Activated naive CD8-positive, alpha-beta T cell treated with anti-CD3 and anti-CD28 coated beads, Interleukin-2, amount 50 U/mL, for 16 hours (primary cell): ENCODE measurements around the gene MASP1.

Experiments used
- DNase-seq: peaks from one replicate; pipeline ENCODE4 v3.0.0-alpha.2; 2020; ENCODE audit warnings: low read depth, low spot score

Gene MASP1, protein sequence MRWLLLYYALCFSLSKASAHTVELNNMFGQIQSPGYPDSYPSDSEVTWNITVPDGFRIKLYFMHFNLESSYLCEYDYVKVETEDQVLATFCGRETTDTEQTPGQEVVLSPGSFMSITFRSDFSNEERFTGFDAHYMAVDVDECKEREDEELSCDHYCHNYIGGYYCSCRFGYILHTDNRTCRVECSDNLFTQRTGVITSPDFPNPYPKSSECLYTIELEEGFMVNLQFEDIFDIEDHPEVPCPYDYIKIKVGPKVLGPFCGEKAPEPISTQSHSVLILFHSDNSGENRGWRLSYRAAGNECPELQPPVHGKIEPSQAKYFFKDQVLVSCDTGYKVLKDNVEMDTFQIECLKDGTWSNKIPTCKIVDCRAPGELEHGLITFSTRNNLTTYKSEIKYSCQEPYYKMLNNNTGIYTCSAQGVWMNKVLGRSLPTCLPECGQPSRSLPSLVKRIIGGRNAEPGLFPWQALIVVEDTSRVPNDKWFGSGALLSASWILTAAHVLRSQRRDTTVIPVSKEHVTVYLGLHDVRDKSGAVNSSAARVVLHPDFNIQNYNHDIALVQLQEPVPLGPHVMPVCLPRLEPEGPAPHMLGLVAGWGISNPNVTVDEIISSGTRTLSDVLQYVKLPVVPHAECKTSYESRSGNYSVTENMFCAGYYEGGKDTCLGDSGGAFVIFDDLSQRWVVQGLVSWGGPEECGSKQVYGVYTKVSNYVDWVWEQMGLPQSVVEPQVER

GRCh38 chr3:187291512-187292132 is at the start of gene MASP1:
MASP1 (minus strand) TSS chr3:187291737; CDS start chr3:187291632, 105 bp downstream.
- DNase-seq: no peak

DNA sequence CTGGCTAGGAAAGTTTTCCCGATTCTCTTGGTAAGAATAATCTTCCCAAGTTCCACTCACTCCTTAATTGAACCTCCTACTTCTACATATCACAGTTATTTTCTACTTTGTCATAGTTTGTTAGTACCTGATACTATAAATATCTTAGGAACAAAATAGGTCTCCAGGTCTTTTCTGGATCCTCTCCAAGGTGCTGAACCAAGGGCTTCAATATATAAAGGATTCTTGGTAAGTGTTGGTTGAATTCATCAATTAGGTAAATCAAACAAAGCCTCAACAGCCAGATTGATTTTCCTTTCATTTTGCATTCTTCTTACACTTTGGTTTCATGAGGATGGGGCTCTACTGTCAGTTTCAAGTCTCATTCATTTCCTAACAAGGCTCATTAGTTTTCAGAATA is 49.0 kb upstream of the MASP1 start:
- DNase-seq: no peak

- DNase-seq: no peak
Observed at GRCh38 chr3:187336322-187336721, 44.8 kb upstream of the MASP1 start.

- no peak for DNase-seq
Observed at GRCh38 chr3:187334904-187335303, 43.4 kb upstream of the MASP1 start.

DNA sequence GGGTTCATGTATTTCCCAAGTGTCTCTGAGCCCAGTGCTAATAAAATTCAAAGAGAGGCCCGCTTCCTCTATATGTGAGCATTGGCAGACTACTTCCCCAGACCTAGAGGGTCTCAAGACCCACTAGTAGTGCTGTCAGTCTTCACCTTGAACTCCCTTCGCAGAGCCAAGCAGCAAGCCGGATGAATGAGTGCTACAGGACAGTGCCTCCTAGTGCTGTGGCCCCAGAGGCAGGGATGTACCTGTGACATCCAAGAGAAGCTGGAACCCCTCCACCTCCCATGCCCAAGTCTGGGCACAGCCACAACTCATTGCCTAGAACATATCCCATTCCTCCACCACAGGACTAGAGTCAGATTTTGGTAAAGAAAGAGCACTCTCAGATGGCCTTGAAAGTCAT is 37.2 kb upstream of the MASP1 start:
- no peak for DNase-seq

DNA sequence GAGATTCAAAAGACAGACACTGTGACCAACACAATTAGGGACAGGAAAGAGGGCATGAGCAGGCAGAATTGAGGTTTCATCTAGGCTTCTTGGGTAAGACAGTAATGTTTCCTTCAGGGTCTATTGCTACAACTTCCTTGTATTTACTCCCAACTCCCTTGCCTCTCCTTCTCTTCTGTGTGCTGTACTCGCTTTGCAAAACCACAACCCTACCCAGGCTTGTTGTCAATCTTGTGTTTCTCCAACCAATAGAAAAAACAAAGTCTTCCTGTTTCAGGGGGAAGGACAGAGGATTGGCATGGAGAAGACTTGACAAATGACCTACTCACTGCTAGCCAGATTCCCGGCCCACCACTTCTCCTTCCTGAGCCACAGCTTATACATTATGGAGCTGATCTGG is 36.3 kb upstream of the MASP1 start:
- no peak for DNase-seq

GRCh38 chr3:187325632-187326031 is 34.1 kb upstream of the MASP1 start:
- DNase-seq: no peak

DNA sequence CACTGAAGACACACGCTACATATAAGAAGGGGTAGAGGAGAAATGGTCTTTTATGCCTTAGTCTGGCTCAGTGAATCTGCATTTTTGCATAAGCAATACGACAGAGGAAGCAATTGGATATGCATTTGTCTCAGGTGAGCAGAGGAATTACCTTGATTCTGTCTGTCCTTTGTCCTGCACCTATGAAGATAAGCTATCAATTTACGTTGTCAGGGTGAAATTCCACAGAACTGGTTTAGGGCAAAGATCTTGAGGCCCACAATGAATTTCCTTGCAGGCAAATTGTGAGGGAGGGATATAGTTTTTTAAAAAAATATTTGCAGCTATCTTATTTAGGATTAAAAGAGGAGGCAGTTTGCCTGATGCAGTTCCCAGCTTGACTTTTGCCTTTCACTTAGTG is 31.6 kb upstream of the MASP1 start:
- DNase-seq: no peak

- DNase-seq: no peak
Observed at GRCh38 chr3:187322291-187322690, 30.8 kb upstream of the MASP1 start.

GRCh38 chr3:187321766-187322165 is 30.2 kb upstream of the MASP1 start:
- DNase-seq: no peak

DNA sequence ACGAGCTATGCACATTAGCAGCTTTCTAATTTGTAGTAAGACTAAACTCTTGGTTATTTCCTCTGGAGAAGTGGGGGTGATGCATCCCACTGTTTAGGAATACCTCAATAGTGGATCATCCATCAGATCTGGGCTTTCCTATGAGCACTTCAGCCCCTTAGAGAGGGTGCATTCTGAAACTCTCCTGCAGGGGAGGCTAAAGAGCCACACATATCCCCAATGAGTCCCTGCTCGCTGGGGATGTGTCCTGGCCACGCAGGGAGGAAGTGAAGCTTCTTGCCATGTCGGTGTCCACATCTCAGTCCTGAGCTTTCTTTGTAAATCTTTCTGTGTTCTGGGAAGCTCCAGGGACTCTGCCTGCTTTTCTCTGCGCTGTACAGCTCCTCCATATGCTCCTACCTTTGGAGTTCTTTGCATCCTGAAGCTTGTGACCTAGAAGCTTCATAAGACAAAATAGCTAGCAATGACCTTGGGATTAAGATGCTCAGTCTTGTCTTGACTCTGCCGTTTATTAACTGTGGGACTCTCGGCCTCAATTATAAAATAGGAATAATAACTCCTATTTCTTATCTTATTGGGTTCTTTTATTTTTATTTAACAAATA is 28.3 kb upstream of the MASP1 start:
- DNase-seq: peak; percentile 6

DNA sequence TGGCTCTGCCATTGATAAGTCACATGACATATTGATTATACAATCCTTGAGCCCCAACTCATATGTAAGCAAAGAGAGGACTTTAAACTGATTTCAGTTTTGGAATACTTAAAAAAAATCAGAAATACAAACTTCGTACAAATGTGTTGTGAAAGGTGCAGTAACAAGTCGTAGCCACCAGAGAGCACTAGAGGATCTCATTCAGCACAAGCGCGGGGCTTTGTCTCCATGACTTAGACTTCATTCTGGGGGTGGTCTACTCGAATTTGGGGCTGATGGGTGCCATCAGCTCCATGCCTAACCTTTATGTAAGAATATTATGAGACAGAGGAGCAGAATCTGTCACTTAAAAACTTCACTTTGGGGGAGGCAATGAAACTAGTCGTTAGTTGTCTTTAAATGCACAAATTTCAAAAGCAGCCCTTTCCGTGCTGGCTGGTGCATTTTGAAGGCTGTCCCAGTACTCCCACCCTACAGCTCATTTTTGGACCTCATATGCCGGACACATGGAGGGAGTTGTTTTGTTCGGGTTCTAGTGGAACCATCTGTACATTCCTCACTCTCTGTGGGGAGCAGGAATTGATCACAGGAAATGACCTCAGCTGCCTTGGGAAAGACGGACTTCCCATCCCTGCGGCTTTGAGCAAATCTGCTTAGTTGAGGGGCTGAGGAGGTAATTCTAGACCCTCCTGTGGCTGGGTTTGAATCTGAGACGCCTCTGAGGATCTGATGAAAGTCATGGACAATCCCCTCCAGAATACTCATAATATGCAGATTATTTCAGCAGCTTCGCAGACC is 27.5 kb upstream of the MASP1 start:
- no peak for DNase-seq

DNA sequence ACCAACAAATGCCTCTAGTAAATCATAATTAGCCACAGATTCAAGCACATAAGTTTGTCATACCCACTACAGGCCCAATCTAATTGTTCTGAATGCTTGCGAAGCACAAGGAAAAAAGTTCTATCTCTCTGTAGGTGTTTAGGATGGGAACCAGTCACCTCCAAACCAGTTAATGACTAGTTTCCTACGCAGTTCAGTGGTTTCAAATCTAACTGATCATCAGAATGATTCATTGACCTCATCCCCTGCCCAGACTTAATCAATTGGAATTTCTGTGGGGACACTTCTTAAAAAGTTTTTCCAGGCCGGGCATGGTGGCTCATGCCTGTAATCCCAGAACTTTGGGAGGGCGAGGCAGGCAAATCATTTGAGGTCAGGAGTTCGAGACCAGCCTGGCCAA is 24.3 kb upstream of the MASP1 start:
- no peak for DNase-seq

- DNase-seq: no peak
Observed at GRCh38 chr3:187314176-187314575, 22.6 kb upstream of the MASP1 start.

DNA sequence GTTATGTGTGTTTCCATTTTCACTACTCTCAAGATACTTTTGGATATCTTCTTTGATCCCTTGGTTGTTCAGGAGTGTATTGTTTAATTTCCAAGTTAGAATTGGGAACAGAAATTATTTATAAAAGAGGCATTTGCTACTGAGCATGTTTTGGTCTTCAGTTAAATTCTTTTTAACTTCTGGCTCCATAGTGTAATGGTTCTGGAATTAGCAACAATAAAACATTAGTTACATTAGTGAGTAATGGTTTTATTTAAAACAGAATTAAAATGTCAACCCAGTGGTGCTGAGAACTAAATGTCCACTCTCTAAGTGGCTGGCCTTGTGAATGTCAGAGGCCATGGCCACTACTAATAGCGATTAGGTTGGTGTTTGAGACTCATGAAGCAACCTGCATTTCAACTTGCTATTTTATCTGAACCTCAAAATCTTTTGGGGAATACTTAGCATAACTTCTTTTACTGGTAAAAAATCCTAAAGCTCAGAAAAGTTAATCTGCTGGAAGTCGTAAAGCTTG is 19.5 kb upstream of the MASP1 start:
- no peak for DNase-seq

DNA sequence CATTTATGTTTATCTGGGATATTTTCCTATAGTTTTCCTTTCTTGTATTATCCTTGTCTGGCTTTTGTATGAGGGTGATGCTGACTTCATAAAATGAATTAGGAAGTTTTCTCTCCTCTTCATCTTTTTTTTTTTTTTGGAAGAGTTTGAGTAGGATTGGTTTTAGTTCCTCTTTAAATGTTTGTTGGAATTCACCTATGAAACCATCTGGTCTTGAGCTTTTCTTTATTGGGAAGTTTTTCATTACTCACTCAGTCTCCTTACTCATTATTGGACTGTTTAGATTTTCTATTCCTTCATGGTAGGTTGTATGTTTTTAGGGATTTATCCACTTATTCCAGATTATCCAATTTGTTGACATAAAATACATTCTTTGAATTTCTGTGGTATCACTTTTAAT is 18.7 kb upstream of the MASP1 start:
- DNase-seq: no peak

DNA sequence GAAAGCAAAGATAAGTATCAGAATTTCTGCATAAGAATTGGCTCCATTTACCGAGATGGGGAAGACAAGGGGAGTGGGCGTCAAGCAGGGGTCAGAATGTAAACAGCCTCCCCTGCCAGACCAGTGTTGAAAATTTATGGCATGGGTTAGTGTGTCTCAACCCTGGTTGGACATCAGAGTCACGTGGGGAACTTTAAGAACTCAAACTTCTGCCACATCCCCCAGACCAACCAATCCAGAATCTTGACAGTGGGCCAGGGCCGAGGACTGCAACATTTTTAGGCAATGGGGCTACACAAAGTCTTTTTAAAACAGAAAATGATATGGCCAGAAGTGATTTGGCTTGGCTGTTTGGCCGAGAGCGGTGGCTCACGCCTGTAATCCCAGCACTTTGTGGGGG is 14.3 kb upstream of the MASP1 start:
- DNase-seq: no peak

GRCh38 chr3:187299611-187300010 is 8.1 kb upstream of the MASP1 start:
- DNase-seq: no peak

DNA sequence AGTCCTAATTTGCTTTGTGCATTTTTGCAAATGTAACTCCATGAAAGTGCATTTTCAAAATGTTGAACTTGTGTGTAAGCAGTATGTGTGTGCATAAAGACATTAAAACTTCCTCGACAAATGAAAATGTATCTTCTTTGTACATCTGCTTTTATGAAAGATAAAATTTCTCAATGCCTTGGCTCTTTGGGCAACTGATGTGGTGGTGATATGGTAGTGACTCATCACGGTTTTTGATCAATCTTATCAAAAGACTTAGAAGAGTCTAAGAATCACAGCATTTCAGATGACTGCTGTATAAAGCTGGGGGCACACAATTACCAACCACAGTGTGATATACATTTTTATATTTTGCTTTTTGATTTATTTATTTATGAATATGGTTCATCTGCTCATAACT is 5.4 kb upstream of the MASP1 start:
- no peak for DNase-seq

GRCh38 chr3:187296058-187296457 is 4.5 kb upstream of the MASP1 start:
- no peak for DNase-seq

GRCh38 chr3:187295316-187296034 is 3.9 kb upstream of the MASP1 start:
- DNase-seq: no peak
